Right forelimb (tissue), 1 donor: Measurements from ENCODE around the gene CORO7.
"Not testable (repeated sequence)": the region's sequence is repeated elsewhere in the genome, so short reads cannot be mapped to it uniquely, and the experiment has no call there.

Experiments
- DNase-seq: peaks from one replicate; pipeline ENCODE4 v3.0.0-alpha.2; 2018

The CORO7 gene

GRCh38 chr16:4399001-4399730, 17.2 kb downstream of the CORO7 start:
- no peak for DNase-seq

DNA sequence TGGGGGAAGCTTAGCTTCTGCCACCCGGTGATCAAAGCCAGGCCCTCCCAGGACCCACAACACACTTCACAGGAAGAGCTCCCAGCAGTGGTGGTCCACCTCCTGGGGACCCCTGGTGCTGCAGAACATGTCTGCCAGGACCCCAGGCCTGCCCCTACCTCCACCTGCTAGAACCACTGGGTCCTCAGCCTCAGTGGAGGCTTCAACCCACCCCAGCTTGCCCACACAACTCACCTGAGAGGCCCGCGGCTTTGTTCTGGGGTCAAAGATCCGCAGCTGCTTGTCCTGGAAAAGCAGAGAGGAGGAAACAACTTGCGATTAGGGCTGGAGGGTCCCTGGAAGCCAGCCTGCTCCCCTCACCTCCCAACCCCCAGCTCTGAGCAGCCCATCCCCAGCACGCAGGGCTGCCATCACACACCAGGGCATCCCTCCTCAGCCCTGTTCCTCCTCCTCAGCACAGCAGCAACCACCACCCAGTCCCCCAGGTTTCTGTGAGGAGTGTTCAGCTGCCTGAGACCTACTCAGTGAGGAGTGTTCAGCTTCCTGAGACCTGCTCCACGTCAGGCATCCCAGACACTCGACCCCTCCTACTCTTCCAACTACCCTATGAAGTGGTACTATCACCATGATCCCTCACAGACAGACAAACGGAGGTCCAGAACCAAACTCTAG, 21.2 kb downstream of the CORO7 start:
- DNase-seq, result peak; percentile 32

- not testable (repeated sequence) for DNase-seq
These were observed 22.5 kb downstream of the CORO7 start for GRCh38 chr16:4393850-4394249.

GRCh38 chr16:4393240-4393600, 23.2 kb downstream of the CORO7 start:
- DNase-seq, result no peak

DNA sequence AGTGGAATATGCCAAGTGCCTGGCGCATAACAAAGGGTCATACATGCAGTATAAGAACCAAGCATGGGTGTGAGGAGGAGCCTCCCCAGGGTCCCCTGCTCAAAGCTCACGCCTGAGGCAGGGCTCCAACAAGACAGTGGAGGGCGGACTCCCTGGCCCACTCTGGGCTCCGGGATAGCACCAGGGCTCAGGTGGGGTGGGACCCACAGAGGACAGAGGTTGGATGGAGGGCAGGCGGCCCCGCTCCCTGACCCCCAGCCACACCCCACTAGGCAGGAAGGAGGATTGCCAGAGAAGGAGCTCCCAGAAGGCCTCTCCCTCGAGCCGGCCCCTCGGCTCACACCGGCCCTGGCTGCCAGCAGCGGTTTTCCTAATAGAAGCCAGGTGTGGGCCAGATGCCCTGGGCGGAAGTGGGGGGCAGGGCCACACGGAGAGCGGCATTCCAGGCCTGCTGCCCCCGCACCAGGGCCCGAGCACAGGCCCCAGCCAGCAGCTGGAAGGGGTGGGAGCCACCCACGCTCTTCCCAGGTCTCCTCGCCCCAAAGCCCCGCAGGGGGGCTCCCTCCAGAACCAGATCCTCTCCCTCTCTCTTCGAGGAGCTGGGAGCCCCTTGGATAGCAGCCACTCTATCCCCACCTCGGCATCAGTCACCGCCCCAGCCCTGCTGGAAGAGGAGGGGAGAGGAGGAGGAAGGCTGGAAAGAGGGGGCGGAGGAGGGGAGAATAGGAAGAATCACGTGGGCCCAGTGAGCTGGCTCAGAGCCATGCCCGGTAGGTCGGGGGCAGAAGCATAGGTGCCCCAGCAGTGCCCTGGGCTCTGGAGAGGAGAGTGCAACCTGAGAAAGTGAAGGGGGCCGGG, 23.8 kb downstream of the CORO7 start:
- peak; percentile 90 for DNase-seq

DNA sequence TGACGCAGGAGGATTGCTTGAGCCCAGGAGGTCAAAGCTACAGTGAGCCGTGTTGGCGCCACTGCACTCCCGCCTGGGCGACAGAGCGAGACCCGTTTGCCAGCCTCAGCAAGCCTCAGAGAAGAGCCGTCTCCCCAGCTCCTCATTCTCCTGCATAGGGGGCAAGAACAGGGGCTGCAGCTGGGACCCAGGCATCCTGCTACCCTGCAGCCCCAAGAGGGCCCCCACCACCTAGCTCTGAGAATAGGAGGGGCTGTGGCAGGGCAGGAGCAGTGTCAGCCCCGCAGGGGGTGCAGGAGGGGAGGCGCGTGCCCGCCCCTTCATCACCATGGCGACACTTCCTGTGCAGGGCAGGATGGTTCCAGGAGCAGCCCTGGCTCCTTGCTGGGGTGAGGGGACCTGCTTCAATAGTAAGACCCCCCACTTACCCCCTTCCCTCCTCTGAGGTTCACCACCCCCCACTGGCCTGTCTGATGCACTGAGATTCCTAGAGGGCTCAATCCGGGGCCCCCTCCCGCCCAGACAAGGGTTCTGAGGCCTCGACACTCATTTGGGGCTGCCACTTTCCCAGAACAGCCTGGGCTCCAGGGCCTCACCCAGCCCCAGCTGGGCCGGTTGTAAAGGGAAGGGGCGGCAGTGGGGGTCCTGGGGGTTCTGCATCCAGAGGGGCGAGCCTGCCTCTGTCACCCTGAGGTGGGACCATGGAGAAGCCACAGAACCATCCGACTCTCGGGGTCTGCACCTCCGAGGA, 24.6 kb downstream of the CORO7 start:
- peak; percentile 52 for DNase-seq

- no peak for DNase-seq
These were observed 25.8 kb downstream of the CORO7 start for GRCh38 chr16:4390266-4391260.

- DNase-seq, result peak; percentile 49
These were observed 27.1 kb downstream of the CORO7 start for GRCh38 chr16:4389051-4389955.

DNA sequence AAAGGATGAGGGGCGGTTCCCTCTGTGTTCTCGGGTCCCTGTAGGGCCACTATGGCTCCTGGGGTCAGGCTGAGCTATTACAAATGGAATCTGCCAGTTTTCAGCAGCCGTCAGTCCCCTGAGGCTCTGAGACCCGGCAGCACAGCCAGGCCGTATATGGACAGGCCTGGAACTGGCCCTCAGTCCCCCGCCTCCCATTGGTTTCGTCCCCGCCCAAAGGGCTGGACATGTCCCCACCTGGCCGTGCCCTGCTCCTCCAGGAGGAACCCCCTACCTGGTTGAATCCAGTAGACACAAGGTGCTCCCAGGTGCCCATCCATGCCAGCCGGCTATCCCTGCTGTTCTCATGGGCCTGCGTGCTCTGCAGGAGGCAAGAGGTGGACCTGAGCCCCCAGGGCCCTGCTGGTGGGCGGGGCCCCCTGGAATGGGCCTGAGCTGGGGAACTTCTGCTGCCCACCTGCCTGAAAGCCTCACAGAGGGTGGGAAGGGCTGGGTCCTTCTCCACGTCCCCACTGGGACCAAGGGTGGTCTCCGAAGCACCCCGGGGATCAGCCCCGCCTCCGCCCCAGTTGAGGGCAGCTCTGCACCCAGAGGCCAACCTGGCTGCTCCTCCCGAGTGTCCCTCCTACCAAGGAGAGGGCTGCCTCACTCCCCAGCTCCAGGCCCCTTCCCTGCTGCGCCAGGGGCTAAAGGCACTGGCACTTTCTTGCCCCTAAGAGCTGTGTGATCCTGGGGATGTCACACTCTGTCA, 27.9 kb downstream of the CORO7 start:
- peak; percentile 45 for DNase-seq

DNA sequence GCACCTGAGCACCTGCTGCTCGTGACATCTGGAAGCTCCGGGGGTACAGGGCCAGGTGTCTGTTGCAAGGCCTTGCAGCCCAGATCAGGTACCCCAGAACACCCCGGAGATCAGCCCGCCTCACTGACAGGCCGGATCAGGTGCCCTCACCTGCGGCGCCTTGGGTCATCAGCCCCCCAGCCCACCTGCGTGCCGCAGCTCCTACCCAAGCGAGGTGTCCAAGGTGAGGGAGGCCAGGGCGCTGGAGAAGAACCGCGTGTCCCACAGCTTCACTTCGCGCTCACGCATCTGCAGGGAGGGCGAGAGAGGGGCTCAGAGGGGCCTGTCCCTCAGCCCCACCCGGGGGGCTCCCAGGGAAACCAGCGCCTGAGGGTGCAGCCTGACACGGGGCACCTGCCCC, 28.6 kb downstream of the CORO7 start:
- no peak for DNase-seq

DNA sequence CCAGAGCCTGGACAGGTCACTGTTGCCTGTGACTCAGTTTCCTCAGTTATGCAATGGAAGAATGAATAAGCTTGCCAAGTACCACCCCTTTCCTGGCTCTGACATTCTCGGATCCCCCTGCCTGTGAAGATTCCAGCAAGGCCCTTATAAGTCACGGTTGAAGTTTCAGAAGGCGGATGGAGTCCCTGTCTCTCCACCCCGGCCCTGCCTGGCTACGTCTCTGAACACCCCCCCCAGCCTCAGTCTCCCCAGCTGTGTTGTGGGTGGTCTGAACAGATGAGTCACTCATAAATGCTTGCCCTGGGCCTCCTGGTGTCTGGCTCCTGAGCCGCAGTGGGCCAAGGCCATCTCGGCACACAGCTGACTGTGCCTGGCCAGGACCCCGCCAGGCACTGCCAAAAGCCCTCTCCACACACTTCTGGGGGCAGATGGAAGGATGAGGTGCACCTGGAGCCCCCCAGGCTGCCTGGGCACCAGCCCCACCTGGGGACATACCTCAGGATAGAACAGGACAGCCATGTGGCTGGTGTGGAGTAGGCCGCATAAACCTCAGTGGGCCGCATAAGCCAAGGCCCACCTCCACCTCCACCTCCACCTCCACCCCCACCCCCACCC, 29.3 kb downstream of the CORO7 start:
- DNase-seq, result peak; percentile 46

DNA sequence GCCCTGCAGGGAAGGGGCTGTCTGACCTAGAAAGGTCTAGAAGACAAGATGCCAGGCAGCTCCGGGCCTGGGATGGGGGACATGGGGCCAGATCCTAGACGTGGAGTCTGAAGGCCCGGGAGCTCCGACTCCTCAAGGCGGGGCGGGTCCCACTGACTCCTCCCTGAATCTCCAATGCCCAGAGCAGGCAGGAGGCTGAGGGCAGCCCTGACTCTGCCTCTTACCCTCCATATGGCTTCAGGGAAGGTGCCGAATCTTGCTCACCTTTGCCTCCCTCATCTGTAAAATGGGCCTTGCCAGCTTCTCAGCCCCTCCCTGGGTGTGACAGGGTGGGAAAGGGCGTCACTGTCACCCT, 30.0 kb downstream of the CORO7 start:
- peak; percentile 65 for DNase-seq

- DNase-seq, result peak; percentile 76
These were observed 30.5 kb downstream of the CORO7 start for GRCh38 chr16:4385789-4386450.

DNA sequence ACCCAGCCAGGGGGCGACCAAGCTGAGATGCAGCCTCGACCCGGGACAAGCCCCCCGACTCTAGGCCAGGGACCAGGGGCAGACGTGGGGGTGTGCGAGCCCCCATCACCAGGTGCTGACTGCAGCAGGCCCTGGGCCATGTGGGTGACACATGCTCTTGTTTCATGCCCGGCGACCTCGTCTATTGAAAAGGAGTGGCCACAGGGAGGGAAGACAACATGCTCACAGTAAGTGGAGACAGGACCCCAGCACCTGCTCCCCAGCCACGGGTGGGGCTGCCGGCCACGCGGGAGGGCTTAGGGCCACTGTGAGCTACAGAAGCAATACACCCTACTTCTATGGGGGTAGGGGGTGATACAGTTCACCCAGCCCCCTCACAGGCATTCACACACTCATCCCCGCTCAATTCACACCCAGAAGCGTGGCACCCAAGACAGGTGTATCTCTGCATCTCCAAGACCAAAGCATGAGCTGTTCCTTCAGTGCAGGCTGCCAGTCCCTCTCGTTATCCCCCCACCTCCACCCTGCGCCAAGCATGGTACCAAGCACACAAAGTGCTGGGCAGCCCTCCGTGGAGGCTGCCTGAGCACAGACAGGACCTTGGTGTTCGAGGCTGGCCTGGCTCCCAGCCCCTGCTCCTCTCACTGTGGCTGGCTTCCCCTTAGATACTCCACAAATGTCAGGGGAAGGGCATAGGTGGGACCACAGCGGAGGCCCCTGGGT, 31.2 kb downstream of the CORO7 start:
- DNase-seq, result peak; percentile 50

- DNase-seq, result peak; percentile 84
These were observed 31.9 kb downstream of the CORO7 start for GRCh38 chr16:4384509-4384942.

GRCh38 chr16:4383591-4384444, 32.6 kb downstream of the CORO7 start:
- DNase-seq, result peak; percentile 53

DNA sequence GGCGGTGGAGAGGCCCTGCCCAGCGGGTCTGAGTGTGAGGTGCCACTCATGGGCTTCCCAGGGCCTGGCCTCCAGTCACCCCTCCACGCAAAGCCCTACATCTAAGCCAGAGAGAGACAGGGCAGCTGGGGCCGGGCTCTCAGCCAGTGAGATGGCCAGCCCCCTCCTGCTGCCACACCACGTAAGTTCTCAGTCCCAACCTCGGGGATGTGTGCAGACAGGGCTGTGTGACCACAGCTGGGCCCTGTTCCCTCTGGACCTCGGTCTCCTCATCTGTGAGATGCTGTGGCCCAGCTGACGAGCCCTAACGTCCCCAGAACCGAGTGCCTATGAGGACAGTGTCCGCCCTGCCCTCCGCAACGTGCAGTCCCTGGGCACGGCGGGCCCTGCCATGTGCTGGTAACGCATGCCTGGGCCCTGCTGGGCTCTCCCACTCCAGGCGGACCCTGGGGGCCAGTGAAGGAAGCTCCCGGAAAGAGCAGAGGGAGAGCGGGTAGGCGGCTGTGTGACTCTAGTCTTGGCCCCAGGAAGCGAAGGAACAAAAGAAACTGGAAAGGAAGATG, 33.5 kb downstream of the CORO7 start:
- DNase-seq, result peak; percentile 49
